Astrocyte of the cerebellum (primary cell): Measurements from ENCODE around the gene KRTAP1-1.
"Not testable (repeated sequence)": the region's sequence is repeated elsewhere in the genome, so short reads cannot be mapped to it uniquely, and the experiment has no call there.

Experiments
- DNase-seq: peaks from one replicate; pipeline ENCODE4 v3.0.0-alpha.2; 2011; ENCODE audit warnings: low read depth
- H3K4me3 ChIP-seq: 2 replicates; pipeline ENCODE4 v1.5.1; 2011; ENCODE audit warnings: mild to moderate bottlenecking, low read depth, low read length, moderate library complexity
- in situ Hi-C: cut with HindIII; loops from 2 replicates; pipeline ENCODE4 v1.10.0; 2017; ENCODE audit warnings: low sequenced_read_pairs
- TF ChIP-seq, protein P1 (sequence below): IDR thresholded peaks from 2 replicates; pipeline ENCODE4 v1.5.1; 2012; ENCODE audit warnings: low read length, low read depth, moderate library complexity, mild to moderate bottlenecking; ENCODE audit errors: missing control alignments

The KRTAP1-1 gene

DNA sequence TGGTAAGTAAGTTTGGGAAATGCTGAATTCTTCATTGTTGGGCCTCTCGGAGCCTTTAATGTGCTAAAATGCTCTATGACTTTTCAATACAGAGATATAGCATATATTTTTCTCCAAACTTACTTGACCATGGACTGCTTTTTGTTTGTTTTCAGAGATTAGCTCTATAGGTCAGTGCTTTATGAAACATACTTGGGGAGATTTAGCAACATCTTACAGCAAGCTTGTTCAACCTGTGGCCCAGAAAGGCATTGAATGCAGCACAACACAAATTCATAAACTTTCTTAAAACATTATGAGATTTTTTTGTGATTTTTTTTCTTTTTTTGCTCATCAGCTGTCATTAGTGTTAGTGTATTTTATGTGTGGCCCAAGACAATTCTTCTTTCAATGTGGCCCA is 31.3 kb downstream of the KRTAP1-1 start:
- DNase-seq, result no peak
- H3K4me3 ChIP-seq, result no peak overlapping the region
- TF ChIP-seq, protein P1, sequence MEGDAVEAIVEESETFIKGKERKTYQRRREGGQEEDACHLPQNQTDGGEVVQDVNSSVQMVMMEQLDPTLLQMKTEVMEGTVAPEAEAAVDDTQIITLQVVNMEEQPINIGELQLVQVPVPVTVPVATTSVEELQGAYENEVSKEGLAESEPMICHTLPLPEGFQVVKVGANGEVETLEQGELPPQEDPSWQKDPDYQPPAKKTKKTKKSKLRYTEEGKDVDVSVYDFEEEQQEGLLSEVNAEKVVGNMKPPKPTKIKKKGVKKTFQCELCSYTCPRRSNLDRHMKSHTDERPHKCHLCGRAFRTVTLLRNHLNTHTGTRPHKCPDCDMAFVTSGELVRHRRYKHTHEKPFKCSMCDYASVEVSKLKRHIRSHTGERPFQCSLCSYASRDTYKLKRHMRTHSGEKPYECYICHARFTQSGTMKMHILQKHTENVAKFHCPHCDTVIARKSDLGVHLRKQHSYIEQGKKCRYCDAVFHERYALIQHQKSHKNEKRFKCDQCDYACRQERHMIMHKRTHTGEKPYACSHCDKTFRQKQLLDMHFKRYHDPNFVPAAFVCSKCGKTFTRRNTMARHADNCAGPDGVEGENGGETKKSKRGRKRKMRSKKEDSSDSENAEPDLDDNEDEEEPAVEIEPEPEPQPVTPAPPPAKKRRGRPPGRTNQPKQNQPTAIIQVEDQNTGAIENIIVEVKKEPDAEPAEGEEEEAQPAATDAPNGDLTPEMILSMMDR, result no peak
- in situ Hi-C loops, result no loop called here

DNA sequence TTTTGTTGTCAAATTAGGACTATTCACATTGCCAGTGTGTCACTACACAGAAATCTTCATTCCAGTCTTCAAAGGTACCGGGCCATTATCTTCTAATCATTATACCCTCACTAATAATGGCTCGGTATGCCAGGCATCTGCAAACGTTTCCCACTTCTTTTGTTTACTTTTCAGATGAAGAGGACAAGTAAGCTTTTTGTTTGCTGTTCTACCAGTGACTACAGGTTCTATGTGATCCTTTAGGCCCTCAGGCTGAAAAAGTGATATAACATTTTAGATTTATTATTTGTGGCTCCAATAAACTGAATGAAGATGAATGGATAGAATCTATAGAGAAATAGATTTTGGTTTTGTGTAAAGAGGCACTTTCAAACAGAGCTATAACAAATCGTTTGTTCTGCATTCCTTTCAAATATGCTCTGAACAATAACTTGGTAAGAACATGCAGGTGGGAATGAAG is 31.9 kb downstream of the KRTAP1-1 start:
- in situ Hi-C loops, result no loop called here
- no peak overlapping the region for H3K4me3 ChIP-seq
- TF ChIP-seq, protein P1, result no peak
- no peak for DNase-seq

DNA sequence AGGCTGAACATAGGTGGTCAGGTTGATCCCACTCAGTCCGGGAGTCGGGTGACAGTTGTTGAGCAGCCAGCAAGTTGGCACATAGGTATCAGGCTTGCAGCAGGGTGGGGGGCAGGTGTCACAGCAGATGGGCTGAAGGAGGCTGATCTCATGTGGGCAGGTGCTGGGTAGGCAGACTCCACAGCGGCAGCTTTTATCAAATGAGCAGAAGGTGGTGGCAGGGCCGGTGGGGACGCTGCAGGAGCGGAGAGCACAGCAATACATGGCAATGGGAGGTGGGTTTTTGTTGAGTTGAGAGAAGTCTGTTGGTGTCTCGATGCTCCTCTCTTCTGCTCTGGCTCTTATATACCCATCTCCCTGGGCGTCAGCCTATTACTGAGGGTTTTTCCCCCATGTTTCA is 32.4 kb downstream of the KRTAP1-1 start, which contains the start of gene KRTAP3-1:
KRTAP3-1 (minus strand) TSS at position 318 of the 400 bp plus-strand sequence; CDS start at position 264, 54 bp downstream.
- TF ChIP-seq, protein P1, result no peak
- no peak for DNase-seq
- H3K4me3 ChIP-seq, result no peak within 1 kb of the TSS
- in situ Hi-C loops, result no loop called here

DNA sequence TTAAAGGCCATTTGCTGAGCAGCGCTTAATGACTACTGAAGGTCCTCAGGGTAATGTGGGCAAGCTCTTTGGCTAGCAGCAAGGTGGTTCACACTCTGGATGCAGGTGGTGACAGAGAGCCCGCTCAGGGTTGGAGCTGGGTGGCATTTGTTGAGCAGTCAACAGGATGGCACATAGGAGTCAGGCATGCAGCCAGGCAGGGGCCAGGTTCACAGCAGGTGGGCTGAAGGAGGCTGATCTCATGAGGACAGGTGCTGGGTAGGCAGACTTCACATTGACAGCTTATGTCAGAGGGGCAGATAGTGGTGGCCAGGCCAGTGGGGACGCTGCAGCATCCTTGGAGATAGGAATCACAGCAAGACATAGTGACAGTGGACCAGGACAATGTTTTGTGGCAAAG is 36.9 kb downstream of the KRTAP1-1 start:
- DNase-seq, result no peak
- no peak overlapping the region for H3K4me3 ChIP-seq
- in situ Hi-C loops, result no loop called here
- TF ChIP-seq, protein P1, result no peak

DNA sequence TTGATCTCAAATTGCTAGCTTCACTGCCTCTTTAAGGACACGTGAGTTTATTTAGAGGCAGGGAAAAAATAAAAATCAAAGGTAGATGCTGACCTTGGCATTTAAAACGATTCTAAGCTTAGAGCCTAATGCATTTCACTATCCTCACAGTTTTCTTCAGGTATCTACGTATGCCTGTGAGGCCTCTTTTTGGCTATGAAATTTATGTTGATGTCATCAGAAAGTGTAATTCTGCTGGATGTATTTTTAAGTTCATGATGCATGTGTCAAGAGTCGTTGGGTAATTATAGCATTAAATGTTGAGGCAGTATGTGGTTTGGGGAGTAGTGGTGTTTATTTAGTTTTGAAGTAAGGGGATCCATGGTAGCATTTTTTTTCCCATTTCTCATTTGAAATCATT is 37.3 kb downstream of the KRTAP1-1 start:
- no peak for DNase-seq
- in situ Hi-C loops, result no loop called here
- TF ChIP-seq, protein P1, result no peak
- no peak overlapping the region for H3K4me3 ChIP-seq

DNA sequence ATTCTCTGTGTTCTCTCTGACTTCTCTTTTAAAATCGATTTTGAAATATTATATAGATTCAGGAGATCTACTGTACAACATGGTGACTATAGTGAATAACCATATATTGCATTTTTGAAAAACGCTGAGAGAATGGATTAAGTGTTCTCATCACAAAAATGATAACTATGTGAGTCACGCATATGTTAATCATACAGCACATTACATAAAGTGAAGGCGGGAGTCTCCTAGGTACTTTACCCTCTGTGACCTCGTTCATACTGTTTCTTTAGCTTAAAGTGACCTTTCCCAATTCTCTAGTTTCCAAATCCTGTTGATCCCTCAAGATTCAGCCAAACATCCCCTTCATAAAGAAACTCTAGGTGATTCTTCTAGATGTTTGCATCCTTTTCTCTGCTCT is 38.4 kb downstream of the KRTAP1-1 start:
- no peak for DNase-seq
- TF ChIP-seq, protein P1, result no peak
- in situ Hi-C loops, result no loop called here
- H3K4me3 ChIP-seq, result no peak overlapping the region

DNA sequence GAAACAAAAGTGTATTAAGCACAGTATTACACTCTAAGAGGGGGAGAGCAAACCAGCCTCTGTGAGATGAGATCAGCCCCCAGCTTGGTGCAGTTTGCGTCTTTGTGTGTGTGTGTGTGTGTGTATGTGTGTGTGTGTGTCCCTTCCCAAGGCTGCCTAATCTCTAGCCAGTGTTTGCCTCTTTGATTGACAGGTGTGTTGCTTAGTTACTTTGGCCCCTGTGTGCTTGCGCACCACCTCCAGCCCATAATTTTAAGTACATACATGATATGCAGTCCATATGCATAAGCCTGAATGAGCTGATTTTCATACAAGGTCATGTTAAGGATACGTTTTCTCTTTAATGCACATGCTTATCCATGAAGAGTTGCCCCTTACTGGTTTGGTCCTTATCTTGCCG is 39.5 kb downstream of the KRTAP1-1 start:
- H3K4me3 ChIP-seq, result no peak overlapping the region
- TF ChIP-seq, protein P1, result no peak
- no peak for DNase-seq
- in situ Hi-C loops, result no loop called here

DNA sequence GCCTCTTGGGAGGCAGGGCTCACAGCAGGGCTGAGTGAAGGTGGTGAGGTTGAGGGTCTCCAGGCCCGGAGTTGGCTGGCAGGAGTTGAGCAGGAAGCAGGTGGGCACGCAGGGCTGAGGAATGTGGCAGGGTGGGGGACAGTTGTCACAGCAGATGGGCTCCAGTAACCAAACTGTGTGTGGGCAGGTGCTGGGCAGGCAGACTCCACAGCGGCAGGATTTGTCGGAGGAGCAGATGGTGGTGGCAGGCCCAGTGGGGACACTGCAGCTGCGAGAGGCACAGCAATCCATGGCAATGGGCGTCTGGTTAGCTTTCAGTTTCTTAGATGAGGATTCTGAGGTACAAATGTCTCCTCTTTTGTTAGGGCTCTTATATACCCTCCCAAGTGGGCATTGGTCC is 41.7 kb downstream of the KRTAP1-1 start, which contains the start of gene KRTAP3-2:
KRTAP3-2 (minus strand) TSS at position 344 of the 400 bp plus-strand sequence; CDS start at position 291, 53 bp downstream.
- DNase-seq, in situ Hi-C loops, H3K4me3 ChIP-seq: not testable (repeated sequence)
